Caco-2 (cell line): ENCODE results near the gene PPA1. TPM values are rescaled to one million over a fixed set of nuclear protein-coding genes. Genes with fewer than 3 reads are reported as not detected.
"Not testable (repeated sequence)": the region's sequence is repeated elsewhere in the genome, so short reads cannot be mapped to it uniquely, and the experiment has no call there.

Experiments used
- BruUV-seq: library from RNA; stranded (reverse); fragments of 400-500 nt; replicated peaks from 2 replicates; lab custom pipeline; 2021; lab: Mats Ljungman, UMichigan
- CTCF ChIA-PET: fragments of 300-600 bp; sonication (Branson Sonifier 250); formaldehyde crosslinking; loops from one replicate; lab custom pipeline; 2022; ENCODE audit warnings: antibody characterized with exemption; lab: Charles Lee
- POLR2A ChIA-PET: fragments of 300-600 bp; sonication (Branson Sonifier 250); formaldehyde crosslinking; loops from one replicate; lab custom pipeline; 2022; ENCODE audit warnings: antibody characterized with exemption; lab: Charles Lee
- DNase-seq, 2 experiments: peaks; one replicate each; pipeline versions ENCODE4 v3.0.0 to v3.0.0-alpha.2; 2020 to 2022
- H3K27me3 ChIP-seq: replicated peaks from 2 replicates; pipeline ENCODE4 v1.6.0; 2011; ENCODE audit warnings: low read length; ENCODE audit not compliant: control insufficient read depth, insufficient read depth
- H3K36me3 ChIP-seq: 2 replicates; pipeline ENCODE4 v1.5.1; 2011; ENCODE audit warnings: low read length; ENCODE audit not compliant: control insufficient read depth, insufficient read depth
- H3K4me1 ChIP-seq: fragments of 250-450 bp; sonication (Bioruptor Pico); 2 replicates; pipeline ENCODE4 v1.5.1; 2020; ENCODE audit warnings: mild to moderate bottlenecking
- H3K4me3 ChIP-seq: 2 replicates; pipeline ENCODE4 v1.5.1; 2011; ENCODE audit warnings: low read depth, mild to moderate bottlenecking, control low read depth, low read length
- H3K9me3 ChIP-seq: fragments of 250-450 bp; sonication (Bioruptor Pico); 2 replicates; pipeline ENCODE4 v1.5.1; 2020; ENCODE audit warnings: mild to moderate bottlenecking, moderate library complexity
- H3K27ac Mint-ChIP-seq: one replicate; pipeline ENCODE4 v1.8.0; 2022; ENCODE audit warnings: mixed read lengths; ENCODE audit not compliant: unreplicated experiment
- H3K27me3 Mint-ChIP-seq: one replicate; pipeline ENCODE4 v1.8.0; 2022; ENCODE audit warnings: mixed read lengths; ENCODE audit not compliant: insufficient read depth, unreplicated experiment
- H3K36me3 Mint-ChIP-seq: one replicate; pipeline ENCODE4 v1.8.0; 2022; ENCODE audit warnings: mild to moderate bottlenecking, mixed read lengths; ENCODE audit not compliant: insufficient read depth, unreplicated experiment
- H3K4me1 Mint-ChIP-seq: one replicate; pipeline ENCODE4 v1.8.0; 2022; ENCODE audit warnings: low read depth, mixed read lengths; ENCODE audit not compliant: unreplicated experiment
- H3K4me3 Mint-ChIP-seq: one replicate; pipeline ENCODE4 v1.8.0; 2022; ENCODE audit warnings: mild to moderate bottlenecking, moderate library complexity, mixed read lengths; ENCODE audit not compliant: unreplicated experiment
- H3K9me3 Mint-ChIP-seq: one replicate; pipeline ENCODE4 v1.8.0; 2022; ENCODE audit warnings: mixed read lengths; ENCODE audit not compliant: unreplicated experiment
- CTCF ChIP-seq, 2 experiments: fragments of 200-600 bp in 1 of 2; IDR thresholded peaks; 1 replicate in 1 of 2; 2 replicates in 1 of 2; pipeline versions ENCODE4 v1.5.1 to v1.8.0; 2011 to 2022; ENCODE audit warnings: antibody characterized with exemption in 1 of 2, control low read depth in 1 of 2, inconsistent platforms in 1 of 2, low read depth in 1 of 2, low read length in 1 of 2, mild to moderate bottlenecking in 1 of 2, moderate library complexity in 1 of 2; ENCODE audit not compliant: insufficient read depth in 1 of 2, severe bottlenecking in 1 of 2, unreplicated experiment in 1 of 2
- intact Hi-C: fragments of 100-400 bp; cut with micrococcal nuclease; formaldehyde crosslinking; loops from one replicate; pipeline ENCODE4 v1.10.0; 2022; ENCODE audit not compliant: unreplicated experiment
- total RNA-seq: library from RNA; stranded (reverse); gene quantifications from 2 replicates; pipeline ENCODE4 v1.2.3, GENCODE V29; 2022

The PPA1 gene
- total RNA-seq, 1 experiment from 2014 or later, result 350 TPM

DNA sequence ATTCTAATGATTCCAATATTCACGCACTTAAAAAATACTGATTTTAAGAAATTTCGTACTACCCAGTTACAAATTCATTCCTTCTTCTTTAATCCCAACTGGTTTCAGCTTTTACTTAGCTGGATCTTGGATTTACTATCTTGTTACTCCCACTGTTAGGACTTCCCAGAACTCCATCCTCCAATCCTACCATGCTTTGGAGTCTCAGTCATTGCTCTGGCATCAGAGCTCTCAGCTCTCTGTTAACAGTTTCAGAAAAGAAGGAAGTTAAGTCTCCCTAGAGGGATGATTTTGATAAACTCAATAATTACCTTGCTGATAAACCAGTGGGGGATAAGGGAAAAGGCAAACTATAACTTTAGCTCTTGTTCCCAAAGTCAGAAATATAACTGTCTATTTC, 9.5 kb downstream of the PPA1 start:
- Mint-ChIP-seq H3K4me1 (peaks cover 15% of the 10 kb centered on the region), H3K27ac (no peak overlapping the region), H3K27me3 (no peaks in the 10 kb centered on the region), H3K9me3 (no peaks in the 10 kb centered on the region), H3K4me3 (no peak overlapping the region), H3K36me3 (peaks cover 67% of the 10 kb centered on the region)
- POLR2A ChIA-PET, result interaction anchor here (0.5 to 1.1 kb wide), 2 partner anchors 9 to 10 kb away, joined by 3 to 4 read pairs; partner anchors contain the start of gene PPA1
- Histone ChIP-seq H3K4me3 (no peak overlapping the region), H3K9me3 (no peaks in the 10 kb centered on the region), H3K4me1 (peaks cover 20% of the 10 kb centered on the region), H3K36me3 (peaks cover 3% of the 10 kb centered on the region), H3K27me3 (no peaks in the 10 kb centered on the region)
- intact Hi-C loops, result loop anchor here (10.0 kb wide), 1 partner anchor 321 kb away; no protein-coding TSS in a partner anchor
- TF ChIP-seq CTCF (IDR thresholded peaks at IDR 0.05; ENCODE audit: insufficient read depth in 1 of 2, low read depth in 1 of 2, low read length in 1 of 2, severe bottlenecking in 1 of 2, unreplicated experiment in 1 of 2), result no peak
- no TSS peak for BruUV-seq
- DNase-seq, result no peak
- CTCF ChIA-PET, result interaction anchor here (0.6 to 5.4 kb wide), 4 partner anchors 9 to 148 kb away, joined by 3 to 284 read pairs (median 124); partner anchors contain the start of gene PPA1

DNA sequence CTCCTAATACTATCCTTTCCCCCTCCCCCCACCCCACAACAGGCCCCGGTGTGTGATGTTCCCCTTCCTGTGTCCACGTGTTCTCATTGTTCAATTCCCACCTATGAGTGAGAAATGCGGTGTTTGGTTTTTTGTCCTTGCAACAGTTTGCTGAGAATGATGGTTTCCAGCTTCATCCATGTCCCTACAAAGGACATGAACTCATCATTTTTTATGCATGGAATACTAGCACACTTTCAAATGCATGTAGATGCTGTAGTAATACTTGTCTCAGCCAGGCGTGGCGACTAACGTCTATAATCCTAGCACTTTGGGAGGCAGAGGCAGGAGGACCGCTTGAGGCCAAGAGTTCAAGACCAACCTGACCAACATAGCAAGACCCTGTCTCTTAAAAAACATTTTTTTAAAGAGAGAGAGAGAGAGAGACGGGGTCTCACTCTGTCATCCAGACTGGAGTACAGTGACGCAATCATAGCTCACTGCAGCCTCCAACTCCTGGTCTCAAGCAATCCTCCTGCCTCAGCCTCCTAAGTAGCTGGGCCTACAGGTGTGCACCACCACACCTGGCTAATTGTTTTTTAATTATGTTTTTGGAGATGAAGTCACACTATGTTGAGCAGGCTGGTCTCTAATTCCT, 10.3 kb downstream of the PPA1 start:
- H3K36me3 Mint-ChIP-seq, result peaks cover 67% of the 10 kb centered on the region
- not testable (repeated sequence) for H3K4me3 ChIP-seq, H3K4me3 Mint-ChIP-seq, H3K36me3 ChIP-seq, BruUV-seq, H3K9me3 ChIP-seq, DNase-seq, H3K9me3 Mint-ChIP-seq, H3K27me3 ChIP-seq, H3K27me3 Mint-ChIP-seq
- ChIA-PET POLR2A (interaction anchor here (0.6 to 1.8 kb wide), 4 partner anchors 9 to 1569 kb away, joined by 3 to 6 read pairs (median 4); partner anchors contain the start of gene TYSND1), CTCF (interaction anchor here (0.6 to 5.4 kb wide), 9 partner anchors 10 to 322 kb away, joined by 3 to 284 read pairs (median 17); partner anchors contain the start of gene PPA1)
- peaks cover 15% of the 10 kb centered on the region for H3K4me1 ChIP-seq
- intact Hi-C loops, result loop anchor here (10.0 kb wide), 1 partner anchor 322 kb away; no protein-coding TSS in a partner anchor
- peak overlapping the region; percentile 20 for H3K27ac Mint-ChIP-seq
- H3K4me1 Mint-ChIP-seq, result peaks cover 15% of the 10 kb centered on the region

DNA sequence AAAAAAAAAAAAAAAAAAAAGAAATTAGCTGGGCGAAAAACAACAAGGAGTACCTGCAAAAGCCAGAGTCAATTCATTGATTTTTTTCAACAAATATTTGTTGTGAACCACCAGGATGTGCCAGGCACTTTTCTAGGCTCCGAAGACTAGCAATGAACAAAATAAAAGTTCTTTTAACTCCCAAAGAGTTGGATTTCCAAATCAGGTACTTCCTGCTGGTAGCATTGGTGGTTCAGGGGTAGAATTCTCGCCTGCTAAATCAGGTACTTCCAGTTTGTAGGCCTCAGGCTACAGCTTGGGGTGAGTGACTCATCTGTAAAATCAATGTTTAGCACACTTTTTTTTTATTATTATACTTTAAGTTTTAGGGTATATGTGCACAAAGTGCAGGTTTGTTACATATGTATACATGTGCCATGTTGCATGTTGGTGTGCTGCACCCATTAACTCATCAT, 10.9 kb downstream of the PPA1 start:
- Histone ChIP-seq H3K27me3 (no peaks in the 10 kb centered on the region), H3K4me1 (peaks cover 12% of the 10 kb centered on the region; the same call in 1 of the 2 replicates), H3K4me3 (no peak overlapping the region), H3K9me3 (no peaks in the 10 kb centered on the region), H3K36me3 (peaks cover 3% of the 10 kb centered on the region; the same call in 1 of the 2 replicates)
- H3K27me3 Mint-ChIP-seq, result no peaks in the 10 kb centered on the region
- intact Hi-C loops, result loop anchor here (10.0 kb wide), 1 partner anchor 322 kb away; no protein-coding TSS in a partner anchor
- peaks cover 64% of the 10 kb centered on the region for H3K36me3 Mint-ChIP-seq
- POLR2A ChIA-PET, result interaction anchor here (0.6 to 1.8 kb wide), 5 partner anchors 43 to 1568 kb away, joined by 4 to 10 read pairs (median 6); partner anchors contain the start of genes SAR1A and TYSND1
- peaks cover 15% of the 10 kb centered on the region for H3K4me1 Mint-ChIP-seq
- DNase-seq, result peak; percentile 61 to 69
- no peaks in the 10 kb centered on the region for H3K9me3 Mint-ChIP-seq
- H3K27ac Mint-ChIP-seq, result peak overlapping the region; percentile 20
- CTCF ChIA-PET, result interaction anchor here (0.8 to 5.4 kb wide), 14 partner anchors 10 to 322 kb away, joined by 4 to 284 read pairs (median 14); partner anchors contain the start of genes PPA1, SAR1A and TYSND1
- no peak overlapping the region for H3K4me3 Mint-ChIP-seq
- BruUV-seq, result no TSS peak
- no peak for TF ChIP-seq CTCF (IDR thresholded peaks at IDR 0.05; ENCODE audit: insufficient read depth in 1 of 2, low read depth in 1 of 2, low read length in 1 of 2, severe bottlenecking in 1 of 2, unreplicated experiment in 1 of 2)
